Measurements from ENCODE around the gene FTO.

The FTO gene

DNA sequence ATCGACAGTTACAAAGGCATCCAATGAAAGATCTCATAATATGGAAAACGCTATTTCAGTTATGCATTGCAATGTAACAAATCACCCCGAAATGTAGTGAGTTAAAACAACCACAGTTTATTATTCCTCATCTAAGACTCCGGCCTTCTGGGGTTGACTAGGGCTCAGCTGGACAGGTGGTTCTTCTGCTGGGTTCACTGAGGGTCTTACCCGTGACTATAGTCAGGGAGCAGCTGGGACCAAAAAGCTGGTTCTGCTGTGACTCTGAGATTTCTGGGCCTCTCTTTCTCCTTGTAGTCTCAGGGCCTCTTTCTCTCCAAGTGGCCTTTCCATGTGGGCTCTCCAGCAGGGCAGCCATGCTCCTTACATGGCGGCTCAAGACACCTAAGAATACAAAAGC, 386.6 kb downstream of the FTO start:
- no peak for DNase-seq (ENCODE audit: low spot score)

DNA sequence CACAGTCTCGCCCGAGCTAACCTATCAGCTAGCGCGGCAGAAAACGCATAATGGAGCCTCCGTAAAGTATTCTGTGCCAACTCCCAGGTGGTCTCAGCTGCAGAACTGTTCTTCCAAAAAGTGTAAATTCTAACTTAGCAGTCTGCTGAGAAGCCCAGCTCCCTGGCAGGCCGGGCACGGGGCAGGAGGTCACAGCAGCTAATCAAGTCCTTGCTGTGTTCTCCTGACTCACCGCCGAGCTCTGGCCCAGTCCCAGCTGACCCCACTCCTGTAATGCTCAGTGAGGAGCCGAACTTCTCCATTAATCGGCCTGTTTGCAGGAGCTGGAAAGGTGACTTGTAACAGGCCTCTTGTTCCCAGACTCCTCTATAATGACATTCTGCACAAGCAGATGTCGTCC, 389.3 kb downstream of the FTO start:
- no peak for DNase-seq (ENCODE audit: low spot score)

DNA sequence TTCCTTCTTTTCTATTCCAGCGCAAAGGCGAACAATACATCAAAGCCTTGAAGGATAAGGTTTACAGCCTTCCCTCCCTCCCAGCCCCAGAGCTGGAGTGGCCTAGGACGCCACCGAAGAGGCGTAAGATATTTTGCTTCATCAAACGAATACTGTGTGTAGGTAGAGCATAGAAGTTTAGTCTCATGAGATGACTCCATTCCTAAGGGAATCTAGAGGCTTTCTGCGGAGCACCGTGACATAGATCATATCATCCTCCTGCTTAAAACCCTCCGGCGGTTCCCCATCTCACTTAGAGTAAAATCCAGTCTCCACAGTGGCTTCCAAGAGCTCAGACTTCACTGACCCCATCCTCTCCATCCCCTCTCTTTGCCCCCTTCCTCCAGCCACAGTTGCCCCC, 390.7 kb downstream of the FTO start:
- no peak for DNase-seq (ENCODE audit: low spot score)

DNA sequence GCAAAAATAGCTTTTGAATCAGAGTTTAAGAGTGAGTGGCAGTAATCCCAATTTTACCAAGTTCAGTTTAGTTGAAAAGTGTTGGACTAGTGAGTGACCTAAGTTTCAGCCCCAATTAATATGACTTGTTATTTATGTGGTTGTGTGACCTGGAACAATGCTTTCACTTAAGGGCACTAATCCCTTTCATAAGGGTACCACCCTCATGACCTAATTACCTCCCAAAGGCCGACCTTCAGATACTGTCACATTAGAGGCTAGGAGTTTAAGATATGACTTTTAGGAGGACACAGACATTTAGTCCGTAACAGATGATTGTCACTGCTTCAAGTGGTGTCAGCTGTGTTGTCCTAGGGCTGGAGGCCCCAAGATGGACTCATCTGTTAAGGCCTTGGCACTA, 392.7 kb downstream of the FTO start:
- no peak for DNase-seq (ENCODE audit: low spot score)

DNA sequence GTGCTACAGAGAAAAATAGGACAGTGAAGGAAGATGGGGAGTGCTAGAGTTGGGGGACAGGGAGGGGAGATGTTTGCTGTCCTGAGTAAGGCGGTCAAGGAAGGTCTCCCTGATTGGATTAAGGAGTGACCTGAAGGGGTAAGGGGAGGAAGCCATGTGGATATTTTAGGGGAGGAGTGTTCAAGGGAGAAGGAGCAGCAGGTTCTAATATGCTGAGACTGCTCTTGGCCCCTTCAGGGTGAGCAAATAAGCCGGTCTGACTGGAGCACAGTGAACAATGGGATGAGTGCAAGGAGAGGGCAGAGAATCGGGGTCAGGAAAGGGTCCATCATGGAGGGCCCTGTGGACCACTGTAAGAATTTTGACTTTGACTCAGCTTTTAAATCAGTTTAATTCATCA, 393.8 kb downstream of the FTO start:
- DNase-seq (ENCODE audit: low spot score) = no peak

DNA sequence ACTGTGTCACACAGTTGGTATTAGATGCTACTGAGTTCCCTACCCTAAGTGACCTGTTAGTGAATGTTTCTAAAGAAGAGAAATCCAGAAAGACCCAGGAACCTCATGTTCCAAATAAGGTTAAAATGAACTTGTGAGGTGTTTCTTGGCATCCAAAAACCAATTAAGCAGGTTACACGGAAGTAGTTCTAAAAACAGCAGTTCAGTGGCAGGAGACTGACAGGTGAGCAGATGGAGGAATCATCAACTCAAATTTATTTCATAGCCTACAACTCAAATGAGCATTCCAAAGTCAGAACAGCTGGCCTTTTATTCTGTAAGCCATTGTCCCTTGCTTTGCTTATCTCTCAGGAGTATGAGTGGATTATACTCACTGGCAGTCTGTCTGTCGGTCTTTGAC, 394.3 kb downstream of the FTO start:
- DNase-seq (ENCODE audit: low spot score) = no peak

DNA sequence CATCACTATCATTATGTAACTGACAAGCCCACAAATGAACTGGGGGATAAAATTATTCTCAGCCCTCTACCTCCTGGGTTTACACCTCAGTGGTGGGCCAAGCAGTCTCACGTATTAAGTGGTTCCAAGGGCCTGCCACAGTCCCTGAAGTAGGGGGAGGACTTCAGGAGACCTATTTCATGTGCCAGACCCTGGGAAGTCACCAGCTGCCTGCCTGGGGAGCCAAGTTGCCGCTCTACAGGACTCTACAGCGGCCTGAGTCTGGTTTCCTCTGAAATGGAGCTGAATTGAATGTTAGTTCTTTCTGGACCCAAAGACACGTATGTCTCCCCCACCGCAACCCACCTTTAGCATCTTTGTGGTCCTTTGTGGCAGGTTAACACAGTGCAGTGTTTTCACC, 395.7 kb downstream of the FTO start:
- DNase-seq (ENCODE audit: low spot score) = no peak

DNA sequence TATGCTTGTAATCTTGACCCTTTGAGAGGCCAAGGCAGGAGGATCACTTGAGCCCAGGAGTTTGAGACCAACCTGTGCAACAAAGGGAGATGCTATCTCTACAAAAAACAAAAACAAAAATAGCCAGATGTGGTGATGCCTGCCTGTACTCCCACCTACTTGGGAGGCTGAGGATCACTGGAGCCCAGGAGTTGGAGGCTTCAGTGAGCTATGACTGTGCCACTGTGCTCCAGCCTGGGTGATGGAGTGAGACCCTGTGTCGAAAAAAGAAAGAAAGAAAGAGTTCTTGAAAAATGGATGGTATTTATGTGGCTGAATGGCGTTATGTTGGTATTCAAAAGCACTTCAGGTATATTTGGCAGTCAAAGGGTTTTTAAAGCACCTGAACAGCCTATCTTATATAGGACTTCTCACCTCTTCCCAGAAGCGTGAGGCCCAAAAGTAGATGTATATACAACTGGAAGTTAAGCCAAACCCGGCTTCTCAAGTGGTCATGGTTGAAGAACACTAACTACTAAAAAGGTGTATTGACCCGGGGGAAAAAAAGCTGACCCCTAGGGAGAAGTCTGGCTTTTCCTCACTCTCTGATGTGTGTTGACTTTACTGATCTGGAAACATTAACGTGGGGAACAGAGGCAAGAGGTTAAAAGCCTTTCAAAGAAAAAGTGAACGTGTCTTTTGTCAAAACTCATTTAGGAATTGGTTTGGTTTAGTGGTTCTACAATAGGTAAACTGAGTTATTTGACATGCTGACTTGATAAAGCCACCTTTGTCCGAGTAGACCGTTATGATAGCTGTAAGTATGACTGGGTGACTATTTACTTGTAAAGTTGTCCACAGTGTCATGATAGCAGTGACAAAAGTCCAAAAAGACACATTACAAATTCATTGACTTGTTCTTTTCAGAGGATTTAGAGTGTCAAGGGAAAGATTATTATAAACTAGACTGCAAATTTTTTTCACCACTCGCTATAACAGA, 399.2 kb downstream of the FTO start:
- no peak for DNase-seq (ENCODE audit: low spot score)

DNA sequence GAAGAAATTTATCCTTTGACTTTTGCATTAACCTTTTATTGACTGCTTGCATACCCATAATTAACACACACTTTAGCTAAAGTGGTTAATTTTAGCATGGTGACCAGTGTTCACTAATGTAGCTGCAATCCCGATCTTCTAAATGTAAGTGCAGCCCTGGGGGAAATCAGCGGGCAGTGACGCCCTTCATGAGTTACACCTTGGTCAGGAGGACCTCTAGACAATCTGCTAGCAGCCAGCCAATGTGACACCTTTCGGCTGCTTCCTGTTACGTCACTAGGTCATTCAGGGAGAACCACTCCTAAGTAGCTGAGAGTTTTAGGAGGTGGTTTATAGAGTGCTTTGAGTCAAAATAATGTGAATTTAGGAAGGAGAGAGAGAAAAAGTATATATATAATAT, 402.1 kb downstream of the FTO start:
- no peak for DNase-seq (ENCODE audit: low spot score)

DNA sequence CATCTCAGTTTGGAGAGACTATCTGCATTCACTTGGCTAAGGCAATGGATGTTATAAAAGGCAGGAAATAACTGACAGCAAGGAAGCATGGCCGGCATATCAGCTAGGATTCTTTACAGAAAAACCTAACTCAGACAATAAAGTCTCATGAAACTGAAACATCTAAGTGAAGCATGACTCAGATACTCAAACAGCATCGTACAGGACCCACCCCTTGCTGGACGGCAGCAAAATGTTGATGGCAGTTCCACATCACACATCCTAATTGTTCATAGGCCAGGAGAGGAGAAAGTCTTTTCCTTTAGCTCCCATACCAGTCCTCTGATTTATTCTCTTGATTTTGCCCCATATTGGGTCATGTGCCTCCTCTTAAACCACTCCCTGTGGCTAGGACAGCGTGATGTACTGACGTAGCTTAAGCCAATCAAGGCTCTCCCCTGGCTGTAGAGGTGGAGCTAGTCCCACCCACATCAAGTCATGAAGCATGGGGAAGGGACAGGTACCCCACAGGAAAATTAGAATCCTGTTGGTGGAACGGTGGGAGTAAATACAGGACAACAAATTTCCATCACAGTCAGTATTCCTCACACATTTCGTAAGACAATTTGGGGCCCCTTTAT, 403.7 kb downstream of the FTO start:
- DNase-seq (ENCODE audit: low spot score) = no peak

DNA sequence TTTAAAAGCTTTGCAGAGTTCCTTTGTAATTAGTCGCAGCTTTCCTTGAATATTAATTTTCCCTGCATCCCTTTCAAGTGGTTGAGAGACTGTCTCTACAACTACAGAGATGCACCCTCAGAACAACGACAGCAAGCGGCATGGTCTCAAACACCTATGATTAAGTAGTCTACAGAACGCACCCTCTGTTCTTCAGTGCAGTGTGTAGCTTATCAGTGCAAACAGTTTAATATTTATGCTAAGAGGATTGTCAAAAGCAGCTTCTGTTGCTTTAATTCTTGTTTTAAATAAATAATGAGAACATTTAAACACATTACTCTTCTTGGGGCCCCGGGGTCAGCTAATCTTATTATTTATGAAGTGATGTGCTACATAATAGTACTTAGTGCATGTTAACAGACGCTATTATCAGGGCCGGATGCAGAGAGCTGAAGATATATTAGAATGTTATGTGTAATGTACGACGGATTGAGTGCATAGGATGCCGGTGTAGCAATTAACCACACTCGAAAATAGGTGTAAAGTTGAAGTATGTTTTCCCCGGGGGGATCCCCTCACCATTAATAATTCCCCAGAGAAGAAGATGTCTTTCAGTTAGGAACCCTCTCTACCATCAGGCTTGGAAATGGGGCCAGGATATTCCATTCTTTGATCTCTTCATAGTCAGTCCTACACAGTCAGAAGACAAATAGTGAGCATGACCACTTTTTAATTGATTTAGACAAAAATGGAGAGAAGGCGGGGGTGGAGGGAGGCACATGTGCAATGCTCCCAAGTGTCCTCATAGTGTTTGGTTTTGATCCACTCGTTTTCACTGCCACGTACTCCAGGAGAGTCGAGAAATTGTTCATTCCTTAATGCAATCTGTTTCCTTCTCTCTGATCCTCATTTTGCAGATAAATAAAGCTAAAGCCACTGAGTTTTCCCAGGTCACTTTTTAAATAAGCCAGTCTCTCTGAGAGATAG, 406.3 kb downstream of the FTO start:
- DNase-seq (ENCODE audit: low spot score) = no peak

DNA sequence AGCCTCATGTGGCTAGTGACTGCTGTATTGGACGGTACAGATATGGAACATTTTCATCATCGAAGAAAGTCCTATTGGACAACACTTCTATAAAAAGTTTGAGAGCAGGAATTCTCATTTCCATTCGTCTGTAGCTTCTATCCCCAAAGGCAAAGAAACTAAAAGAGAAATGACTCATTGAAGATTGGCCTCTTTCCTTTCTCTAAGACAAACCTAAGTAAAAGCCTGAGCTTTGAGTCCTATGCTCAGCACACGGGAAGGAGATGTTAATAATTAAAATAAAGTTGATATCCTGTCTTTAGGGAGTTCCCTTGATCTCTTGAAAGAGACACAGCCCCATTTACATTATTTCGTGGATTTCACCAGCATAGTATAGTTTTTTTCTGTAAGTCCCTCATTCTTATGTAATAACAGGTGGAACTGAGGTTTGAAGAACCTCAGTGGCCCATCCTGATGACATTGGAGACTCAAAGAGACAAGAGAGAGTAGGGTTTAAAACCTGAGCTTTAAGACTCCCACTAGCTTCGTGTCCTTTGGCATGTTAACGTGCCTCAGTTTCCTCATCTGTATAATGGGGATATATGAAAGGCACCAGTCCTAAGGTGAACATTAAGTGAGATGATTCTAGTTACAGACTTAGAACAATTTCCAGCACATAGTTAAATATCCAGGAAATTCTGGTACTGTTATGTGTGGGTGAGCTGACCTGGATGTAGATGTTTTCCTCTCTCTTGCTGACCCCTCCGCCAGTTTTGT, 408.7 kb downstream of the FTO start:
- DNase-seq (ENCODE audit: low spot score) = no peak

DNA sequence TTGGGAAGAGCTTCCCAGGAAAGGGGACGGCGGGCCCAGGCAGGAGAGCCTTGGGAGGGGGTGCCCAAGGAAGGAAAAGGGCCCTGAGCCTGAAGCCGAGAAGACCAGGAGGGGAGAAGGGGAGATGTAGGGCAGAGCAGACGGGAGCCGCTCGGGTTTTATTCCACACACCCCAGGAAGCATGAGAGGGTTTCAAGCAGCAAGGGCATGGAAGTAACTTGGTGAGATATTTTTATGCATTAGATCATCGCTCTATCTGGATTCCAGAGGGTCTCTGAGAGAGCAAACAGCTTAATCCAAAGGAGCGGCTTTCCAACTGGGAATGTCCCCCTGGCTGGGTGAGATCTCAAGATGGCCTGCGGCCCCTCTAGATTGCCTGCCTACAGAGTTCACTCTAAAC, 411.6 kb downstream of the FTO start:
- no peak for DNase-seq (ENCODE audit: low spot score)

DNA sequence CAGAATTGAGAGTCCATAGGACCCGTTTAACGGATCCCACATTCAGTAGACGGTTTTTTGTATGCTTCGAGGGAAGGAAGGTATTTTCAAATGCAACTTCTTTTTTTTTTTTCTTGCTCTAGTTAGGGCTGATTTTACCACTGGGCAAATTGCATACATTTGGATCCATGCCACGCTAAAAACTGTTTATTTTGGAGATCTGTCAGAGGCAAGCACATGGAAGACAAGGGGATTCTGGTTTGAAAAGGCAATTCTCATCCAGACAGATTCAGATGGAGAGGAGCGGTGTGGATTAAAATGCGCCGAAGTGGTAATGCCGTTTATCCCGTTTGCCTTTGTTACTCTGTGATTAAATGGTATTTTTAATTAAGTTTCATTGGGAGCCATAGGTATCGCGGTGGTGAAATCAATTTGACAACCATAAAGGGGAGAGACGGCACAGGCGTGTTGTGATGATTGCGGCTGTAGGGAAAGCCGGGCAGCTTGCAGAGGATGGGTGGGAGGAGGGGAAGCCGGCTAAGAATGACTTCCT, 412.2 kb downstream of the FTO start:
- no peak for DNase-seq (ENCODE audit: low spot score)

DNA sequence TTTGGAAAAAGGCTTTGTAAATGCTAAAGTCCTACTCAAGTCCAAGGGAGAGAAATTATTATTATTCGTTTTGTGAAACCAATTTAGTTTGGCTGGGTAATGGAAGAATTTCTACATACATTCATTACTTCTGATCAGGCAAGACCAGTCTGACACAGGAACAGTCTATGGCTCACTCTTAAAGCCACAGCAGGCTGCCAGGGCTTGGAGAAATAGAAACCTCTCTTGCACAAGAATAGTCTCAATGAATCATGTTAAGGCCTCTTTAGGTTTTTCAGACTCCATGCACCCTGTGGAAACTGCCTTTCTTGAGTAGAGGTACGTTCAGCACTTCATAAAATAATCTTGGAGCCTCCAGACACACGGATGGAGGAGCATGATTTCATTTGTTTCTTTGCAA, 414.9 kb downstream of the FTO start:
- no peak for DNase-seq (ENCODE audit: low spot score)

DNA sequence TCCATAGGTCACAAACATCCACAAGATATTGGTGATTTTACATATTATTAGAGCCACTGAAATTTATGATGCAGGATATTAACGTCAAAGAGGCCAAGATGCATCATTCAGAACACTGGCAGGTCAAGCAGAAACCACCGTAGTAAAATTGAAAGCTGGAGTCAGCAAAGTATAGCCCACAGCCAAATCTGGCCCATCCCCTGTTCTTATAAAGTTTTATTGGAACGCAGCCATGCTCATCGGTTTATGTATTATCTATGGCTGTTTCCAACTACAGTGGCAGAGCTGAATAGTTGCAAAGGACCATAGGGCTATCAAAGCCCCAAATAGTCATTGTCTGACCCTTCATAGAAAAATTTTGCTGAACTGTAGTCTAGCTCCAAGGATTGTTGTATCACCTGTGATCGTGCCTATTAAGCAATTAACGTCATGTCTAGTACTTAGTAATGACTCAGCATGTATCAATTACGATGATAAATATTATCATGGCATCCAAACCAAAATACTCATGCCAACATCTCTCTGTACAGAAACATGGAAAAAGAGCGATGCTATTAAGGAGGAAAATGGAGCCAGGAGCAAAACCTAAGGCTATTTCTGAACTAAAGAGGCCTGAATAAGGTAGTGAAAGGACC, 417.0 kb downstream of the FTO start:
- no peak for DNase-seq (ENCODE audit: low spot score)

DNA sequence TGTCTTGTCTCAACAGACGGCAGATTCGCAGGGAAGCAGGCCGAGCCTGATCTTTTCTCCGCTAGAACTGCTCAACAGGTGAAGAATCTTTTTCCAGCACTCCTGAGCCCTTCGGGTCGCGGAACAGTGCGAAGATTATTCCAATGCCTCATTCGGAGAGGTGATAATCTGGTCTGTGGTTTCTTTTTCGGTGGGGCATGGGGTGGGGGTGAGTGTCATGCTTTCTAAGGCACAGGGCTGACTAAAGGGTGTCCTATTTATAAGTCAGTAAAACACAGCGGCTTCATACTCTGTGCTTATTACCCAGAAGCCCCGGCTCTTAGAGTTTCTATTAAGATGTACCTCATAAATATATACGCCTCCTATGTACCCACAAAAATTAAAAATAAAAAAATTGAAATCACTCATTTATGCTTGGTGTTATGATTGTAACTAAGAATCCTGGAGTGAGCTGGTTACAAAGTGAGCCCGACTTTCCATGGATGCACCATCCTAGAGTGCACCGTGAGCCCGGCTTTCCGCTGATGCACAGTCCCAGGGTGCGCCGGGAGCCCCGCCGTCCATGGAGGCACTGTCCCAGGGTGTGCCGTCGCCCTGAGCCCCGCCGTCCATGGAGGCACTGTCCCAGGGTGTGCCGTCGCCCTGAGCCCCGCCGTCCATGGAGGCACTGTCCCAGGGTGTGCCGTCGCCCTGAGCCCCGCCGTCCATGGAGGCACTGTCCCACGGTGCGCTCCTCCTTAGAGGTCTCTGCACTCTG, 417.8 kb downstream of the FTO start:
- no peak for DNase-seq (ENCODE audit: low spot score)

DNA sequence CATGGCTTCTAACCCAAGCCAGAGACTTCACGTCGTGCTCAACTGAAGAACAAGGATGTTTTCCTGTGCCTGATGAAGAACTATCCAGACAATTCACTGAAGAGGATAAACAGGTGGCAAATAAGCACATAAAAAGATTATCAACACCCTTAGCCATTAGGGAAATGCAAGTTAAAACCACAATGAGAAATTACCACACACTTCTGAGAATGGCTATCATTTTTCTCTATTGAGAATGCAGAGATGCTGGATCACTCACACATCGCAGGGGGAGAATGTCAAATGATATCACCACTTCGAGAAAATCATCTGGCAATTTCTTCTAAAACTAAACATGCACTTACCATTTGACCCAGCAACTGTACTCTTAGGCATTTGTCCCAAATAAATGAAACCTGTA, 419.8 kb downstream of the FTO start:
- DNase-seq (ENCODE audit: low spot score) = no peak

DNA sequence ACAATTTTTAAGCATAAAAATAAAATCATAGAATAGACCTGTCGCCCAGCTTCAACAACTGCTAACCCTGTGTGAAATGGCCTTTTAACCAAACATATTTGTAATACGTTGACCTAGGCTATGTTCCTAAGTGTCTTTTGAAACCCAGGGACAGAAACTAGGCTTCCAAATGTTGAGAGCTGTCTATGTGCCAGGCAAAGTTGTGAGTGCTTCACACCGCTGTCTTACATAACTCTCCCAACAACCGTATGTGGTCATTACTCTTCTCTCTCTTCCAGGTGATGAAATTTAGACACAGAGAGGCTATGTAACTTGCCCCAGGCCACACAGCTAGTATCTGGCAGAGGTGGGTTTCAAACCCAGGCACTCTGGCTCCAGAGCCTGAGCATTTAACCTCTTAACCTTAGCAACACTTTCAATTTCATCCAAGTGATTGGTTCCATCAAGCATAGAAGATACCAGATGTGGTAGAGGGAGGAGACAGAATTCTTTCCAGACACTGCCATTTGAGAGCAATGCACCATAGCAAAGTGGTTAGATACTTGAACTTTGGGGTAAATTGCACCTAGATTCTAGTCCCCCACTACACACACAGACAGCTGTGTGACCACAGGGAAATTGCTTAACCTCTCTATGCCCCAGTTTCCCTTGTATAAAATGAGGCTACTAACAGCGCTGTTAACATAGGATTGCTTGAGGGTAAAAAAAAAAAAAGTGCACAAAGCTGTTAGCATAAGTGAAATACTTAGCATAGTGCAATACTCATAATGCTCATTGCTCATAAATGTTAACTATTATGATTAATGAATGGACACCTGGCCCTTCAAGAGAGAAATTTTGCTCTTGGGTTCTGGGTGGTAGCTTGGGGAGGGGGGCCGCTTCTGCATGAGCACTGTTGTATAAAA, 422.0 kb downstream of the FTO start:
- DNase-seq (ENCODE audit: low spot score) = no peak

Measured in globus pallidus (tissue), 1 donor.